Lower lobe of right lung (tissue), 2 donors: ENCODE data around the gene PER2. TPM values are rescaled to one million over a fixed set of nuclear protein-coding genes. Genes with fewer than 3 reads are reported as not detected.

Source experiments
- ATAC-seq, 2 donors: fragments of 200-7000 bp; cut with Tn5 transposase; one replicate each; pipeline ENCODE4 v1.9.1; 2020 to 2022; ENCODE audit warnings: mild to moderate bottlenecking in 2 of 2, moderate library complexity in 2 of 2
- DNase-seq: peaks from one replicate; pipeline ENCODE4 v3.0.0-alpha.2; 2020
- H3K27ac ChIP-seq: fragments of 200-600 bp; one replicate; pipeline ENCODE4 v1.8.0; 2022
- H3K27me3 ChIP-seq: fragments of 200-600 bp; one replicate; pipeline ENCODE4 v1.8.0; 2022; ENCODE audit warnings: low read depth
- H3K36me3 ChIP-seq: fragments of 200-600 bp; one replicate; pipeline ENCODE4 v1.8.0; 2022; ENCODE audit warnings: mild to moderate bottlenecking
- H3K4me1 ChIP-seq: fragments of 200-600 bp; one replicate; pipeline ENCODE4 v1.8.0; 2022
- H3K4me3 ChIP-seq: fragments of 200-600 bp; one replicate; pipeline ENCODE4 v1.8.0; 2022; ENCODE audit warnings: mild to moderate bottlenecking
- H3K9me3 ChIP-seq: fragments of 200-600 bp; one replicate; pipeline ENCODE4 v1.8.0; 2022
- intact Hi-C: fragments of 100-400 bp; cut with DNase I; formaldehyde crosslinking; loops from one replicate; pipeline ENCODE4 v1.11.0; 2022
- total RNA-seq: library from RNA; stranded (reverse); fragmentation: NEBNext Ultra II Directional; extraction: Animal tissue kit (Norgen Biotek cat#: 25700); gene quantifications from one replicate; pipeline ENCODE4 v1.2.1, GENCODE V29; 2021
- TF ChIP-seq, protein P1 (sequence below): fragments of 200-600 bp; IDR thresholded peaks from one replicate; pipeline ENCODE4 v1.8.0; 2022; ENCODE audit warnings: antibody characterized with exemption, mild to moderate bottlenecking
- donor health status: DM: no; HTN: yes; CAD: no; lungs with severe emphysema.

The PER2 gene
- total RNA-seq, 1 donor from 2014 or later, result 24.9 TPM

DNA sequence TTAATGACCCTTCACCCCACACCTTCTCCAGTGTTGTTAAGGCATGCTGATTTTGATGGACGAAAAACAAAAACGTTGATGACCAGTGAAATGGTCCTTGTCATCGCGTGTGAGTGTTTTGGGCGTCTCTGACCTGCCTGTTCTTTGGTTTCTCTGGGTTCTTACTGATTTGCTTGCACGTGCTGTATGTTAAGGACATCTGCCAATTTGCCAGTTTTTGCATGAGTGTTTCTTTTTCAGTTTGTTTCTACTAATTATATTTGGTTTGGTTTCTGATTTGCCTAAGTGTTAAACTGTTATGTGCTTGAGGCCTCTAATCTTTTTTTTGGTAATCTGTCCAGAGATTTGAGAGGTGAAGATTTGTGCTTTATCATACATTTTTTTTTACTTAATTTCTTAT, 46.5 kb upstream of the PER2 start:
- intact Hi-C loops, result no loop called here
- TF ChIP-seq, protein P1, sequence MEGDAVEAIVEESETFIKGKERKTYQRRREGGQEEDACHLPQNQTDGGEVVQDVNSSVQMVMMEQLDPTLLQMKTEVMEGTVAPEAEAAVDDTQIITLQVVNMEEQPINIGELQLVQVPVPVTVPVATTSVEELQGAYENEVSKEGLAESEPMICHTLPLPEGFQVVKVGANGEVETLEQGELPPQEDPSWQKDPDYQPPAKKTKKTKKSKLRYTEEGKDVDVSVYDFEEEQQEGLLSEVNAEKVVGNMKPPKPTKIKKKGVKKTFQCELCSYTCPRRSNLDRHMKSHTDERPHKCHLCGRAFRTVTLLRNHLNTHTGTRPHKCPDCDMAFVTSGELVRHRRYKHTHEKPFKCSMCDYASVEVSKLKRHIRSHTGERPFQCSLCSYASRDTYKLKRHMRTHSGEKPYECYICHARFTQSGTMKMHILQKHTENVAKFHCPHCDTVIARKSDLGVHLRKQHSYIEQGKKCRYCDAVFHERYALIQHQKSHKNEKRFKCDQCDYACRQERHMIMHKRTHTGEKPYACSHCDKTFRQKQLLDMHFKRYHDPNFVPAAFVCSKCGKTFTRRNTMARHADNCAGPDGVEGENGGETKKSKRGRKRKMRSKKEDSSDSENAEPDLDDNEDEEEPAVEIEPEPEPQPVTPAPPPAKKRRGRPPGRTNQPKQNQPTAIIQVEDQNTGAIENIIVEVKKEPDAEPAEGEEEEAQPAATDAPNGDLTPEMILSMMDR, result no peak

DNA sequence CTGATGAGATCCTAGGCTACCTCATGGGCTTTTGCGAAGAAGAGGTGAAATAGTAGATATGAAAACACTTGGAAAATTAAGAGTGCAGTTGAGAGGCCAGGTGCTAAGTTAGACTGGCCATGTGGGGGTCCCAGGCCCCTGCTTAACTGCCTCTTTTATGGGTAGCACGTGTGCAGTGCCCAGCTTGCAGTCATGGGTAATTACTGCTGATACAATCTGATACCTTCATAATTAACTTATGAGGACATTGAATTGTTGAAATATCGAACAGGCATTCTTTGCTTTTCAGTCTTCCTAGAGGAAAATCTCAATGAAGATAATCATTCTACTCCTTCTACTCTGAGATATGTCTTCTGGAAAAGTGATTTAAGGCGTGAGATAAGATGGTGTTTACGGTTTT, 43.5 kb upstream of the PER2 start:
- peaks cover 44% of the 10 kb centered on the region for H3K36me3 ChIP-seq
- H3K9me3 ChIP-seq, result no peaks in the 10 kb centered on the region
- no peaks in the 10 kb centered on the region for H3K27me3 ChIP-seq
- H3K4me3 ChIP-seq, result no peak overlapping the region
- no peaks in the 10 kb centered on the region for H3K4me1 ChIP-seq
- intact Hi-C loops, result no loop called here
- no peak for ATAC-seq
- no peak overlapping the region for H3K27ac ChIP-seq
- TF ChIP-seq, protein P1, result no peak
- DNase-seq, result no peak

More for the DNA sequence above, 46.5 kb upstream of the PER2 start:
- Histone ChIP-seq H3K4me3 (no peak overlapping the region), H3K27ac (no peak overlapping the region), H3K9me3 (no peaks in the 10 kb centered on the region), H3K27me3 (no peaks in the 10 kb centered on the region), H3K4me1 (no peaks in the 10 kb centered on the region), H3K36me3 (peaks cover 26% of the 10 kb centered on the region)
- DNase-seq (no peak), ATAC-seq (no peak)

DNA sequence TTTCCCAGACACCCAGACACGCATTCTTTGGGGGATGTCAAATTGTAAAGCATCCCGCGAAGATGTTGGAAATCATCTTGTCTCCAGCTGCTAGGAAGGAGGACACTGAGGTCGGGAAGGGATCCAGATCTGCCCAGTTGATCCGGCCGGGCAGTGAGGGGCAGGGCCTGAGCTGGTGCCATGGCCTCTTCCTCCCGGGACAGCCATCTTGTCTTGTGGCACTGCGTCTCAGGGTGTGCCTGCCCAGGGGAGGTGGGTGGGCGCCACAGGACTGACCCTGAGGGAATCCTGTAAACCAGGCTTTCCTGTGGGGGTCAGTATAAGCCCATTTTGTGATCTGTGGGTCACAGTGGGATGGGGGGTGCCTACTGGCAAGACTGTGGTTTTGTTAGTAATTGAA, 42.0 kb upstream of the PER2 start:
- Histone ChIP-seq H3K9me3 (no peaks in the 10 kb centered on the region), H3K36me3 (peaks cover 52% of the 10 kb centered on the region)
- no peak for DNase-seq

DNA sequence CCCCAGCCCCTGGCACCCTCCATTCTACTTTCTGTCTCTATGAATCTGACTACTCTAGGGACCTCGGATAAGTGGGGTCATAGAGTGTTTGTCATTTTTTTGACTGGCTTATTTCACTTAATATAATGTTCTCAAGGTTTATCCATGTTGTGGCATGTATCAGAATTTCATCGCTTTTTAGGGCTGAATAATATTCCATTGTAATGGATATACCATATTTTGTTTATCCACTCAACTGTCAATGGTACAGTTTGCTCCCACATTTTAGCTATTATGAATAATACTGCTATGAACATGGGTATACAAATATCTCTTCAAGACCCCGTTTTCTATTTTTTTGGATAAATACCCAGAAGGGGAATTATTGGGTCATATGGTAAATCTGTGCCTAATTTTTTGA, 39.3 kb upstream of the PER2 start:
- Histone ChIP-seq H3K4me3 (no peak overlapping the region), H3K4me1 (no peaks in the 10 kb centered on the region), H3K9me3 (no peaks in the 10 kb centered on the region), H3K27me3 (no peaks in the 10 kb centered on the region), H3K27ac (no peak overlapping the region), H3K36me3 (peaks cover 42% of the 10 kb centered on the region)
- TF ChIP-seq, protein P1, result no peak
- no peak for DNase-seq
- no peak for ATAC-seq
- intact Hi-C loops, result no loop called here

More for the DNA sequence above, 42.0 kb upstream of the PER2 start:
- peak in 1 of 2 donors; percentile 30 for ATAC-seq
- no peak overlapping the region for H3K27ac ChIP-seq
- intact Hi-C loops, result no loop called here
- TF ChIP-seq, protein P1, result no peak
- H3K4me1 ChIP-seq, result no peaks in the 10 kb centered on the region
- H3K4me3 ChIP-seq, result no peak overlapping the region
- H3K27me3 ChIP-seq, result no peaks in the 10 kb centered on the region

DNA sequence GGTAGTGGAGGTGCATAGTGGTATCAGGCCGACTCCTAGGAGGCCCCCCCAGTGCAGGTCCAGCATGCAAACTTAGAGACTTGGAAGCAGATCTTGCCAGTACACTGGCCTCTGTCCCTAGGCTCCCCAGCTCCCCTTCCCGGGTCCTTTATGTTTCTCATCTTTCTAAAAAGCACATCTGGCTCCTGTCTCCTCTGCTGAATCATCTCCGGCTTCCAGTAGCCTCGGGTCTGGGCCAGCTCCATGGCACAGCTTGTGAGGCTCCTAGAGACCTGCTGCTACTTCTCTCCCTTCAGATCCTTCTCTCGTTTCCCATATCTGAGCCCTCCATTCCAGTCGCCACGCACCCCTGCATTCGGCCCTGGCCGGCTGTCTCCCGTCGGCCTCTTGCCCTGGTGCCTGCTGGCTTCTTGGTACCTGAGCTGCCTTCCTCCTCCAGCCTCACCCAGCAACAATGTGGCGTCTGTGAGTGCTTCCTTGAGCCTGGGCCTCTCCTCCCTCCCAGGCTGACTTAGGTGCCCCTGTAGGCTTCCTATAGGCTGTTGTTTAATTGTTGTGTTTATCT, 38.5 kb upstream of the PER2 start:
- Histone ChIP-seq H3K36me3 (peaks cover 42% of the 10 kb centered on the region), H3K27ac (no peak overlapping the region), H3K4me1 (peaks cover 1% of the 10 kb centered on the region), H3K4me3 (no peak overlapping the region), H3K27me3 (no peaks in the 10 kb centered on the region), H3K9me3 (no peaks in the 10 kb centered on the region)
- ATAC-seq (no peak), DNase-seq (no peak)
- intact Hi-C loops, result no loop called here
- TF ChIP-seq, protein P1, result no peak
